ENCODE data around the gene ATP6V1D.
"Not testable (repeated sequence)": the region's sequence is repeated elsewhere in the genome, so short reads cannot be mapped to it uniquely, and the experiment has no call there.

Gene ATP6V1D

GRCh38 chr14:67365476-67365875, 5.9 kb upstream of the ATP6V1D start:
- no peak for DNase-seq

GRCh38 chr14:67360470-67361206, 1.0 kb upstream of the ATP6V1D start:
- DNase-seq, result no peak

- DNase-seq, result no peak
Measured at GRCh38 chr14:67358924-67359774, 455 bp downstream of the ATP6V1D start.

- DNase-seq, result no peak
Measured at GRCh38 chr14:67357969-67358354, 1.6 kb downstream of the ATP6V1D start.

- no peak for DNase-seq
Measured at GRCh38 chr14:67357186-67357968, 2.2 kb downstream of the ATP6V1D start.

GRCh38 chr14:67352055-67352454, 7.5 kb downstream of the ATP6V1D start:
- no peak for DNase-seq

GRCh38 chr14:67345583-67345982, 14.0 kb downstream of the ATP6V1D start:
- no peak for DNase-seq

- no peak for DNase-seq
Measured at GRCh38 chr14:67343601-67344230, 15.9 kb downstream of the ATP6V1D start.

- not testable (repeated sequence) for DNase-seq
Measured at GRCh38 chr14:67341231-67341630, 18.4 kb downstream of the ATP6V1D start.

GRCh38 chr14:67335781-67336180, 23.8 kb downstream of the ATP6V1D start:
- no peak for DNase-seq

GRCh38 chr14:67332468-67332867, 27.1 kb downstream of the ATP6V1D start:
- no peak for DNase-seq

GRCh38 chr14:67331368-67332125, 28.1 kb downstream of the ATP6V1D start:
- DNase-seq, result no peak

- not testable (repeated sequence) for DNase-seq
Measured at GRCh38 chr14:67329666-67330065, 29.9 kb downstream of the ATP6V1D start.

- DNase-seq, result no peak
Measured at GRCh38 chr14:67319142-67319541, 40.5 kb downstream of the ATP6V1D start.

- DNase-seq, result no peak
Measured at GRCh38 chr14:67317822-67318221, 41.8 kb downstream of the ATP6V1D start.

- DNase-seq, result no peak
Measured at GRCh38 chr14:67313153-67313552, 46.5 kb downstream of the ATP6V1D start.

- DNase-seq, result no peak
Measured at GRCh38 chr14:67311868-67312267, 47.7 kb downstream of the ATP6V1D start.

Data from NCI-H748 treated with DMSO at 0.1 percent for 48 hours (cell line).